Activated naive CD8-positive, alpha-beta T cell treated with anti-CD3 and anti-CD28 coated beads, Interleukin-2, amount 10 ng/mL, durations not matched to agents 7 days and 5 days (primary cell): ENCODE results near the gene NLRC4. TPM values are rescaled to one million over a fixed set of nuclear protein-coding genes. Genes with fewer than 3 reads are reported as not detected.
"Not testable (repeated sequence)": the region's sequence is repeated elsewhere in the genome, so short reads cannot be mapped to it uniquely, and the experiment has no call there.

Source experiments
- ATAC-seq: fragments of 150-1000 bp; cut with Tn5 transposase; one replicate; pipeline ENCODE4 v1.10.0; 2021; ENCODE audit warnings: low read depth, moderate library complexity
- POLR2A ChIA-PET: fragments of 350-600 bp; sonication (Branson Sonifier 250); formaldehyde crosslinking; loops from one replicate; lab custom pipeline; 2021; ENCODE audit warnings: antibody characterized with exemption; lab: Charles Lee
- DNase-seq: peaks from one replicate; pipeline ENCODE4 v3.0.0; 2021
- H3K27ac Mint-ChIP-seq: one replicate; pipeline ENCODE4 v1.8.0; 2022; ENCODE audit warnings: mild to moderate bottlenecking, mixed read lengths
- H3K27me3 Mint-ChIP-seq: one replicate; pipeline ENCODE4 v1.8.0; 2022; ENCODE audit warnings: mild to moderate bottlenecking, moderate library complexity, mixed read lengths
- H3K36me3 Mint-ChIP-seq: one replicate; pipeline ENCODE4 v1.8.0; 2021; ENCODE audit warnings: mild to moderate bottlenecking, mixed read lengths
- H3K4me1 Mint-ChIP-seq: one replicate; pipeline ENCODE4 v1.8.0; 2021; ENCODE audit warnings: mixed read lengths
- H3K4me3 Mint-ChIP-seq: one replicate; pipeline ENCODE4 v1.8.0; 2022; ENCODE audit warnings: mild to moderate bottlenecking, moderate library complexity, mixed read lengths
- H3K9me3 Mint-ChIP-seq: one replicate; pipeline ENCODE4 v1.8.0; 2021; ENCODE audit warnings: mixed read lengths
- total RNA-seq, 2 experiments: library from RNA; stranded (reverse); gene quantifications; one replicate each; pipeline ENCODE4 v1.2.3, GENCODE V29; 2021

Gene NLRC4
- total RNA-seq, 2 experiments from 2014 or later, result 0.09 to 0.14 TPM

- Mint-ChIP-seq H3K9me3 (no peaks in the 10 kb centered on the region), H3K4me3 (no peak overlapping the region), H3K36me3 (peaks cover 10% of the 10 kb centered on the region), H3K4me1 (no peaks in the 10 kb centered on the region), H3K27ac (no peak overlapping the region), H3K27me3 (no peaks in the 10 kb centered on the region)
- DNase-seq, result no peak
- POLR2A ChIA-PET, result no interaction called here
- ATAC-seq, result no peak
These were observed 36.5 kb downstream of the NLRC4 start for GRCh38 chr2:32228181-32228580.

- DNase-seq (no peak), ATAC-seq (no peak)
- POLR2A ChIA-PET, result no interaction called here
- Mint-ChIP-seq H3K36me3 (peaks cover 12% of the 10 kb centered on the region), H3K27me3 (no peaks in the 10 kb centered on the region), H3K4me3 (no peak overlapping the region), H3K4me1 (no peaks in the 10 kb centered on the region), H3K9me3 (no peaks in the 10 kb centered on the region), H3K27ac (no peak overlapping the region)
These were observed 37.2 kb downstream of the NLRC4 start for GRCh38 chr2:32227492-32227891.

- H3K27ac Mint-ChIP-seq, result no peak overlapping the region
- ATAC-seq (no peak), DNase-seq (no peak)
- no peaks in the 10 kb centered on the region for H3K27me3 Mint-ChIP-seq
- no peaks in the 10 kb centered on the region for H3K9me3 Mint-ChIP-seq
- no peaks in the 10 kb centered on the region for H3K4me1 Mint-ChIP-seq
- H3K4me3 Mint-ChIP-seq, result no peak overlapping the region
- peaks cover 19% of the 10 kb centered on the region for H3K36me3 Mint-ChIP-seq
- POLR2A ChIA-PET, result no interaction called here
These were observed 41.7 kb downstream of the NLRC4 start for GRCh38 chr2:32222966-32223365.

GRCh38 chr2:32220445-32220844, 44.2 kb downstream of the NLRC4 start:
- no peak for ATAC-seq
- POLR2A ChIA-PET, result interaction anchor here (0.5 kb wide), 1 partner anchor 8 kb away, joined by 3 read pairs; no protein-coding TSS in a partner anchor
- no peaks in the 10 kb centered on the region for H3K9me3 Mint-ChIP-seq

GRCh38 chr2:32212295-32212694, 52.4 kb downstream of the NLRC4 start:
- no peak overlapping the region for H3K4me3 Mint-ChIP-seq
- no peak for ATAC-seq
- H3K27me3 Mint-ChIP-seq, result no peaks in the 10 kb centered on the region
- H3K36me3 Mint-ChIP-seq, result peaks cover 6% of the 10 kb centered on the region
- H3K9me3 Mint-ChIP-seq, result no peaks in the 10 kb centered on the region
- H3K4me1 Mint-ChIP-seq, result no peaks in the 10 kb centered on the region
- no peak overlapping the region for H3K27ac Mint-ChIP-seq
- DNase-seq, result no peak
- POLR2A ChIA-PET, result interaction anchor here (0.6 kb wide), 1 partner anchor 9 kb away, joined by 3 read pairs; no protein-coding TSS in a partner anchor

More at GRCh38 chr2:32220445-32220844, 44.2 kb downstream of the NLRC4 start:
- Mint-ChIP-seq H3K4me3 (no peak overlapping the region), H3K27me3 (no peaks in the 10 kb centered on the region), H3K27ac (no peak overlapping the region), H3K4me1 (no peaks in the 10 kb centered on the region), H3K36me3 (peaks cover 20% of the 10 kb centered on the region)
- DNase-seq, result no peak

- ATAC-seq (no peak), DNase-seq (no peak)
- H3K36me3 Mint-ChIP-seq, result peaks cover 4% of the 10 kb centered on the region
- H3K9me3 Mint-ChIP-seq, result no peaks in the 10 kb centered on the region
- no peak overlapping the region for H3K27ac Mint-ChIP-seq
- POLR2A ChIA-PET, result no interaction called here
- H3K4me1 Mint-ChIP-seq, result no peaks in the 10 kb centered on the region
- no peaks in the 10 kb centered on the region for H3K27me3 Mint-ChIP-seq
- H3K4me3 Mint-ChIP-seq, result no peak overlapping the region
These were observed 53.8 kb downstream of the NLRC4 start for GRCh38 chr2:32210767-32211408.

DNA sequence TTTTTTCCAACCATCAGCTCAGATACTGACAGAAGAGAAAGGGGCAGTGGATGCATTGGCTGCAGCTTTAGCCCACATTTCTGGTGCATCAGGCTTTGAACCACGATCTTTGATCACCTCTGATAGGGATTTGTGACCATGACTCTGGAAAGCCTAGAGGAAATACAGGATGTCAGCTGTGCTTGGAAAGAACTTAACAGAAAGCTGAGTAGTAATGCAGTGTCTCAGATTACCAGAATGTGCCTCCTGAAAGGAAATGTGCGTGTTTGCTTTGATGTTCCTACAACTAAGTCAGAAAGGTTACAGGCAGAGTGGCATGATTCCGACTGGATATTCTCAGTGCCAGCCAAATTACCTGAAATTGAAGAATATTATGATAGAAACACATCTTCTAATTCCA, 61.3 kb downstream of the NLRC4 start:
- H3K27me3 Mint-ChIP-seq, H3K27ac Mint-ChIP-seq, H3K4me1 Mint-ChIP-seq, ATAC-seq, H3K4me3 Mint-ChIP-seq, POLR2A ChIA-PET, DNase-seq, H3K9me3 Mint-ChIP-seq: not testable (repeated sequence)
- peaks cover 23% of the 10 kb centered on the region for H3K36me3 Mint-ChIP-seq

- no peak for ATAC-seq
- POLR2A ChIA-PET, result no interaction called here
- no peak for DNase-seq
- Mint-ChIP-seq H3K27me3 (no peaks in the 10 kb centered on the region), H3K9me3 (no peaks in the 10 kb centered on the region), H3K4me1 (no peaks in the 10 kb centered on the region), H3K27ac (no peak overlapping the region), H3K4me3 (no peak overlapping the region), H3K36me3 (peaks cover 27% of the 10 kb centered on the region)
These were observed 63.9 kb downstream of the NLRC4 start for GRCh38 chr2:32200814-32201213.

DNA sequence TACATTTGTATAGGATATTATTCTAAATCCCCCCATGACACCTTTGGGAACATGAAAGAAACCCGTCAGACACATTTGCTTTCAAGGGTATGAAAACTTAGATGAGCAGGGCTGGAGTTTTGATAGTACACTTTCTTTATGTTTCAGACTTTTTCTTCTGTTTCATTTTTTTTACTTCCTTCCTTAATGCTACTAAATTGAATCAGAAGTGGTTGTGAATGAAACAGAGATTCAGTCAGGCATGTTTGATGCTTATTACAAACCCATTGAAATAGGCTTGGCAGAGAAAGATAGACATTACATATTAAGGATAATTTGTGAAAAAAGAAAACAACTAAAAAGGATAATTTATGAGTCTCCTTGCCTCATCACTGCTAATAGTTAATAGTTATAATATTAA, 72.3 kb downstream of the NLRC4 start:
- Mint-ChIP-seq H3K27ac (no peak overlapping the region), H3K4me1 (peaks cover 11% of the 10 kb centered on the region), H3K27me3 (no peaks in the 10 kb centered on the region), H3K9me3 (no peaks in the 10 kb centered on the region), H3K4me3 (no peak overlapping the region), H3K36me3 (peaks cover 21% of the 10 kb centered on the region)
- no peak for ATAC-seq
- POLR2A ChIA-PET, result no interaction called here
- no peak for DNase-seq

GRCh38 chr2:32189011-32189410, 75.7 kb downstream of the NLRC4 start:
- no peak overlapping the region for H3K27ac Mint-ChIP-seq
- POLR2A ChIA-PET, result no interaction called here

GRCh38 chr2:32182667-32183066, 82.0 kb downstream of the NLRC4 start:
- no peaks in the 10 kb centered on the region for H3K9me3 Mint-ChIP-seq
- DNase-seq (no peak), ATAC-seq (no peak)
- H3K4me1 Mint-ChIP-seq, result no peaks in the 10 kb centered on the region
- H3K27me3 Mint-ChIP-seq, result no peaks in the 10 kb centered on the region
- no peak overlapping the region for H3K27ac Mint-ChIP-seq
- POLR2A ChIA-PET, result no interaction called here
- H3K36me3 Mint-ChIP-seq, result peaks cover 17% of the 10 kb centered on the region
- no peak overlapping the region for H3K4me3 Mint-ChIP-seq

More at GRCh38 chr2:32189011-32189410, 75.7 kb downstream of the NLRC4 start:
- no peak overlapping the region for H3K4me3 Mint-ChIP-seq
- DNase-seq, result no peak
- H3K27me3 Mint-ChIP-seq, result no peaks in the 10 kb centered on the region
- ATAC-seq, result no peak
- no peaks in the 10 kb centered on the region for H3K9me3 Mint-ChIP-seq
- peaks cover 33% of the 10 kb centered on the region for H3K36me3 Mint-ChIP-seq
- H3K4me1 Mint-ChIP-seq, result peaks cover 11% of the 10 kb centered on the region

Other genes with a start within 250 kb of the NLRC4 start
- gene DPY30, start 225.1 kb downstream of the NLRC4 start, total RNA-seq, result 10 to 100 TPM; 57.8 to 66.7 TPM
- 10 to 100 TPM; 18.8 to 19.2 TPM for gene SPAST, start 201.3 kb downstream of the NLRC4 start, total RNA-seq
- 10 to 100 TPM; 18.9 to 20.8 TPM for gene SLC30A6, start 99.0 kb downstream of the NLRC4 start, total RNA-seq
- gene YIPF4, start 13.0 kb upstream of the NLRC4 start, total RNA-seq, result 10 to 100 TPM; 32.6 to 33.8 TPM
- 100 to 1,000 TPM; 125 to 132 TPM for gene BIRC6, start 92.1 kb upstream of the NLRC4 start, total RNA-seq